Left lung (tissue), 10 donors: ENCODE results near the gene ZBED2. TPM values are rescaled to one million over a fixed set of nuclear protein-coding genes. Genes with fewer than 3 reads are reported as not detected.

Experiments
- ATAC-seq: fragments of 200-7000 bp; cut with Tn5 transposase; one replicate; pipeline ENCODE4 v1.9.1; 2020; ENCODE audit warnings: moderate library complexity
- DNase-seq, 4 donors: peaks; one replicate each; pipeline ENCODE4 v3.0.0-alpha.2; 2013 to 2020
- H3K27ac ChIP-seq, 2 donors: fragments of 200-600 bp; sonication (generic) in 1 of 2; one replicate each; pipeline versions ENCODE4 v1.5.0 to v1.8.0; 2020 to 2021
- H3K27me3 ChIP-seq, 2 donors: fragments of 200-600 bp; sonication (generic) in 1 of 2; one replicate each; pipeline versions ENCODE4 v1.5.0 to v1.8.0; 2020 to 2021
- H3K36me3 ChIP-seq, 2 donors: fragments of 200-600 bp; sonication (generic) in 1 of 2; one replicate each; pipeline versions ENCODE4 v1.5.0 to v1.8.0; 2020 to 2021
- H3K4me1 ChIP-seq, 2 donors: fragments of 200-600 bp; one replicate each; pipeline ENCODE4 v1.8.0; 2021
- H3K4me3 ChIP-seq, 2 donors: fragments of 200-600 bp; sonication (generic) in 1 of 2; one replicate each; pipeline versions ENCODE4 v1.5.0 to v1.8.0; 2020 to 2021; ENCODE audit warnings: mild to moderate bottlenecking in 1 of 2
- H3K9me3 ChIP-seq, 2 donors: fragments of 200-600 bp; sonication (generic) in 1 of 2; one replicate each; pipeline versions ENCODE4 v1.5.0 to v1.8.0; 2020 to 2021
- intact Hi-C, 2 donors: fragments of 100-400 bp; cut with DNase I; formaldehyde crosslinking; loops; one replicate each; pipeline versions ENCODE4 v1.11.2 to v1.14.2; 2022
- polyA plus RNA-seq, 6 donors: library from polyadenylated mRNA; unstranded; fragments of 120-200 nt; gene quantifications; one replicate each; pipeline ENCODE4 v1.2.1, GENCODE V29; 2013; ENCODE audit not compliant: insufficient read length in 6 of 6
- total RNA-seq, 2 donors: library from RNA; stranded (reverse); fragmentation: NEBNext Ultra II Directional; extraction: Animal tissue kit (Norgen Biotek cat#: 25700); gene quantifications; one replicate each; pipeline ENCODE4 v1.2.1, GENCODE V29; 2021
- TF ChIP-seq, protein P1 (sequence below), 2 donors: fragments of 200-600 bp; sonication (generic) in 1 of 2; IDR thresholded peaks; one replicate each; pipeline versions ENCODE4 v1.5.0 to v1.8.0; 2021; ENCODE audit warnings: antibody characterized with exemption in 2 of 2
- donor health status: DM: no; HTN: yes; CAD: no.
- donor health status: DM: no; HTN: no; CAD: no.

The ZBED2 gene
- total and polyA plus RNA-seq, 8 donors, result 0.11 to 19.2 (median 0.21) TPM

- no peak for DNase-seq
- no peaks in the 10 kb centered on the region for H3K27me3 ChIP-seq
- no peaks in the 10 kb centered on the region for H3K36me3 ChIP-seq
- no peak overlapping the region for H3K4me3 ChIP-seq
- no peak for ATAC-seq
- TF ChIP-seq, protein P1, sequence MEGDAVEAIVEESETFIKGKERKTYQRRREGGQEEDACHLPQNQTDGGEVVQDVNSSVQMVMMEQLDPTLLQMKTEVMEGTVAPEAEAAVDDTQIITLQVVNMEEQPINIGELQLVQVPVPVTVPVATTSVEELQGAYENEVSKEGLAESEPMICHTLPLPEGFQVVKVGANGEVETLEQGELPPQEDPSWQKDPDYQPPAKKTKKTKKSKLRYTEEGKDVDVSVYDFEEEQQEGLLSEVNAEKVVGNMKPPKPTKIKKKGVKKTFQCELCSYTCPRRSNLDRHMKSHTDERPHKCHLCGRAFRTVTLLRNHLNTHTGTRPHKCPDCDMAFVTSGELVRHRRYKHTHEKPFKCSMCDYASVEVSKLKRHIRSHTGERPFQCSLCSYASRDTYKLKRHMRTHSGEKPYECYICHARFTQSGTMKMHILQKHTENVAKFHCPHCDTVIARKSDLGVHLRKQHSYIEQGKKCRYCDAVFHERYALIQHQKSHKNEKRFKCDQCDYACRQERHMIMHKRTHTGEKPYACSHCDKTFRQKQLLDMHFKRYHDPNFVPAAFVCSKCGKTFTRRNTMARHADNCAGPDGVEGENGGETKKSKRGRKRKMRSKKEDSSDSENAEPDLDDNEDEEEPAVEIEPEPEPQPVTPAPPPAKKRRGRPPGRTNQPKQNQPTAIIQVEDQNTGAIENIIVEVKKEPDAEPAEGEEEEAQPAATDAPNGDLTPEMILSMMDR (IDR thresholded peaks at IDR 0.05), result no peak
- H3K9me3 ChIP-seq, result no peaks in the 10 kb centered on the region
- H3K27ac ChIP-seq, result no peak overlapping the region
- intact Hi-C loops, result no loop called here
- no peaks in the 10 kb centered on the region for H3K4me1 ChIP-seq
These were observed 15.7 kb downstream of the ZBED2 start for GRCh38 chr3:111579495-111579894.

DNA sequence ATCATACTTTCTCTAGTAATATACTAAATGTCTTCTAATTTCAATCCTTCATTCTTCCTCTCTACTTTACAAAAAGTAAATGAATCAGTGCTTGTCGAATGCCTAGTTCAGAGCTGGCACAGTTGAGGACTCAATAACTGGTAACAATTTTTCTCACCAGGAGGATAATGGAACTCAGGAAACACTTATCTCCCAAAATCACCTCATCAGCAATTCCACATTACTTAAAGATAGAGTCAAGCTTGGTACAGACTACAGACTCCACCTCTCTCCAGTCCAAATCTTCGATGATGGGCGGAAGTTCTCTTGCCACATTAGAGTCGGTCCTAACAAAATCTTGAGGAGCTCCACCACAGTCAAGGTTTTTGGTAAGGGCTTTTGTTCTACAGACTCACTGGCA, 16.3 kb downstream of the ZBED2 start:
- no peaks in the 10 kb centered on the region for H3K4me1 ChIP-seq
- H3K9me3 ChIP-seq, result no peaks in the 10 kb centered on the region
- ATAC-seq (no peak), DNase-seq (no peak)
- TF ChIP-seq, protein P1 (IDR thresholded peaks at IDR 0.05), result no peak
- no peaks in the 10 kb centered on the region for H3K27me3 ChIP-seq
- intact Hi-C loops, result no loop called here
- H3K4me3 ChIP-seq, result no peak overlapping the region
- no peaks in the 10 kb centered on the region for H3K36me3 ChIP-seq
- H3K27ac ChIP-seq, result no peak overlapping the region

GRCh38 chr3:111577798-111578685, 17.1 kb downstream of the ZBED2 start:
- DNase-seq (peak in 1 of 4 donors; percentile 18), ATAC-seq (peak; percentile 81)
- Histone ChIP-seq H3K4me3 (no peak overlapping the region), H3K9me3 (no peaks in the 10 kb centered on the region), H3K4me1 (no peaks in the 10 kb centered on the region), H3K36me3 (no peaks in the 10 kb centered on the region), H3K27me3 (no peaks in the 10 kb centered on the region), H3K27ac (no peak overlapping the region)
- intact Hi-C loops, result no loop called here
- TF ChIP-seq, protein P1 (IDR thresholded peaks at IDR 0.05), result peak in 1 of 2 donors; percentile 15

- TF ChIP-seq, protein P1 (IDR thresholded peaks at IDR 0.05), result no peak
- H3K36me3 ChIP-seq, result no peaks in the 10 kb centered on the region
- no peak overlapping the region for H3K27ac ChIP-seq
- H3K9me3 ChIP-seq, result no peaks in the 10 kb centered on the region
- no peaks in the 10 kb centered on the region for H3K27me3 ChIP-seq
- H3K4me1 ChIP-seq, result no peaks in the 10 kb centered on the region
- H3K4me3 ChIP-seq, result no peak overlapping the region
- no peak for ATAC-seq
- intact Hi-C loops, result no loop called here
- no peak for DNase-seq
These were observed 18.0 kb downstream of the ZBED2 start for GRCh38 chr3:111577113-111577512.

DNA sequence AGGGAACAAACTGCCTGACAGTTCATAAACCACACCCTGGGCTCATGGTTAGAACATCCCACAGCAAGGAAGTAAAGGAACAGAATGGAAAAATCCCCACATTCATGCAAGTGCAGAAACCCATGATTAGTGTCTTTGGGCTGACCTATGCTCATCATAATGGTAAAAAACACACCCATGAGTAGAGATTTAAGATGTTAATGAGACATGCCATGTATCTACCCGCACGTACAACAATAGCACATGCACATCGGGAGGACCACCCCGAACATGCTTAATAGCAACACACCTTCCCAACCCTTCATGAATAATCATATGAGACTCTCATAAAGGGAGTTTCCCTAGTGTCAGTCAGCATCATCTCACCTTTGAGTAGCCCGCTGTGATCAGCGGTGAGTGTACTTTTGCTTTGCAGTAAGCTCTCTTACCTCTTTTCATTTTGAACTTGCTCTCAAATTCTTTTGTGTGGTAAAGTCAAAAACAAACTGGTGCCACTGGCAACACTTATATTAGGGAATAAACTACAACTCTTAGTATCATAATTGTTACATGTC, 23.2 kb downstream of the ZBED2 start:
- intact Hi-C loops, result no loop called here
- Histone ChIP-seq H3K4me1 (no peaks in the 10 kb centered on the region), H3K27me3 (no peaks in the 10 kb centered on the region), H3K27ac (no peak overlapping the region), H3K9me3 (no peaks in the 10 kb centered on the region), H3K4me3 (no peak overlapping the region), H3K36me3 (no peaks in the 10 kb centered on the region)
- TF ChIP-seq, protein P1 (IDR thresholded peaks at IDR 0.05), result no peak
- DNase-seq, result no peak
- no peak for ATAC-seq
